Measurements from ENCODE around the gene PIGQ. TPM values are rescaled to one million over a fixed set of nuclear protein-coding genes. Genes with fewer than 3 reads are reported as not detected.

Gene PIGQ
- polyA plus RNA-seq, 2 donors = 22.8 to 40.1 TPM

GRCh38 chr16:627454-628239 is 57.9 kb downstream of the PIGQ start:
- peaks cover 10 to 11% of the 10 kb centered on the region in 2 donors for H3K4me1 ChIP-seq (ENCODE audit: control insufficient read depth in 2 of 2, insufficient read depth in 2 of 2, low read length in 1 of 2)
- no peaks in the 10 kb centered on the region for H3K9me3 ChIP-seq (ENCODE audit: control insufficient read depth in 2 of 2, insufficient read depth in 1 of 2, low read depth in 1 of 2, low read length in 1 of 2)
- no peak overlapping the region for H3K27ac ChIP-seq (ENCODE audit: low read depth in 2 of 2, low read length in 1 of 2)
- no peaks in the 10 kb centered on the region for H3K27me3 ChIP-seq (ENCODE audit: control insufficient read depth in 1 of 2, insufficient read depth in 2 of 2, low read length in 2 of 2)
- no peak overlapping the region for H3K4me3 ChIP-seq (ENCODE audit: low read depth in 1 of 2, low read length in 2 of 2)
- WGBS, 2 donors = 82 to 88% methylated on average over 50 of the region's 50 CpGs
- peaks cover 0 to 35% of the 10 kb centered on the region in 2 donors for H3K36me3 ChIP-seq (ENCODE audit: control insufficient read depth in 2 of 2, insufficient read depth in 2 of 2, low read length in 1 of 2)

GRCh38 chr16:628321-629061 is 58.7 kb downstream of the PIGQ start:
- H3K27me3 ChIP-seq (ENCODE audit: control insufficient read depth in 1 of 2, insufficient read depth in 2 of 2, low read length in 2 of 2) = no peaks in the 10 kb centered on the region
- H3K9me3 ChIP-seq (ENCODE audit: control insufficient read depth in 2 of 2, insufficient read depth in 1 of 2, low read depth in 1 of 2, low read length in 1 of 2) = no peaks in the 10 kb centered on the region
- H3K4me1 ChIP-seq (ENCODE audit: control insufficient read depth in 2 of 2, insufficient read depth in 2 of 2, low read length in 1 of 2) = peaks cover 10 to 11% of the 10 kb centered on the region in 2 donors
- 90 to 91% methylated on average over 33 of the region's 33 CpGs for WGBS, 2 donors
- peaks cover 0 to 42% of the 10 kb centered on the region in 2 donors for H3K36me3 ChIP-seq (ENCODE audit: control insufficient read depth in 2 of 2, insufficient read depth in 2 of 2, low read length in 1 of 2)
- no peak overlapping the region for H3K4me3 ChIP-seq (ENCODE audit: low read depth in 1 of 2, low read length in 2 of 2)
- no peak overlapping the region for H3K27ac ChIP-seq (ENCODE audit: low read depth in 2 of 2, low read length in 1 of 2)

GRCh38 chr16:629185-629832 is 59.5 kb downstream of the PIGQ start:
- Histone ChIP-seq H3K4me1 (ENCODE audit: control insufficient read depth in 2 of 2, insufficient read depth in 2 of 2, low read length in 1 of 2) (peaks cover 10 to 11% of the 10 kb centered on the region in 2 donors), H3K36me3 (ENCODE audit: control insufficient read depth in 2 of 2, insufficient read depth in 2 of 2, low read length in 1 of 2) (peaks cover 0 to 50% of the 10 kb centered on the region in 2 donors), H3K4me3 (ENCODE audit: low read depth in 1 of 2, low read length in 2 of 2) (no peak overlapping the region), H3K27me3 (ENCODE audit: control insufficient read depth in 1 of 2, insufficient read depth in 2 of 2, low read length in 2 of 2) (no peaks in the 10 kb centered on the region), H3K27ac (ENCODE audit: low read depth in 2 of 2, low read length in 1 of 2) (no peak overlapping the region), H3K9me3 (ENCODE audit: control insufficient read depth in 2 of 2, insufficient read depth in 1 of 2, low read depth in 1 of 2, low read length in 1 of 2) (no peaks in the 10 kb centered on the region)
- 71 to 73% methylated on average over 28 to 29 of the region's 29 CpGs for WGBS, 2 donors

- no peak overlapping the region for H3K4me3 ChIP-seq (ENCODE audit: low read depth in 1 of 2, low read length in 2 of 2)
- H3K27ac ChIP-seq (ENCODE audit: low read depth in 2 of 2, low read length in 1 of 2) = no peak overlapping the region
- 39 to 51% methylated on average over 11 of the region's 11 CpGs for WGBS, 2 donors
- H3K9me3 ChIP-seq (ENCODE audit: control insufficient read depth in 2 of 2, insufficient read depth in 1 of 2, low read depth in 1 of 2, low read length in 1 of 2) = no peaks in the 10 kb centered on the region
- peaks cover 10 to 13% of the 10 kb centered on the region in 2 donors for H3K4me1 ChIP-seq (ENCODE audit: control insufficient read depth in 2 of 2, insufficient read depth in 2 of 2, low read length in 1 of 2)
- H3K36me3 ChIP-seq (ENCODE audit: control insufficient read depth in 2 of 2, insufficient read depth in 2 of 2, low read length in 1 of 2) = peaks cover 0 to 50% of the 10 kb centered on the region in 2 donors
- no peaks in the 10 kb centered on the region for H3K27me3 ChIP-seq (ENCODE audit: control insufficient read depth in 1 of 2, insufficient read depth in 2 of 2, low read length in 2 of 2)
These were observed 60.1 kb downstream of the PIGQ start for GRCh38 chr16:629833-630248.

GRCh38 chr16:630249-630814 is 60.6 kb downstream of the PIGQ start:
- H3K4me1 ChIP-seq (ENCODE audit: control insufficient read depth in 2 of 2, insufficient read depth in 2 of 2, low read length in 1 of 2) = peaks cover 10 to 18% of the 10 kb centered on the region in 2 donors
- H3K27ac ChIP-seq (ENCODE audit: low read depth in 2 of 2, low read length in 1 of 2) = no peak overlapping the region
- no peaks in the 10 kb centered on the region for H3K27me3 ChIP-seq (ENCODE audit: control insufficient read depth in 1 of 2, insufficient read depth in 2 of 2, low read length in 2 of 2)
- WGBS, 2 donors = 42 to 48% methylated on average over 29 of the region's 29 CpGs
- H3K36me3 ChIP-seq (ENCODE audit: control insufficient read depth in 2 of 2, insufficient read depth in 2 of 2, low read length in 1 of 2) = peaks cover 0 to 49% of the 10 kb centered on the region in 2 donors
- no peak overlapping the region for H3K4me3 ChIP-seq (ENCODE audit: low read depth in 1 of 2, low read length in 2 of 2)
- H3K9me3 ChIP-seq (ENCODE audit: control insufficient read depth in 2 of 2, insufficient read depth in 1 of 2, low read depth in 1 of 2, low read length in 1 of 2) = no peaks in the 10 kb centered on the region

- Histone ChIP-seq H3K4me3 (ENCODE audit: low read depth in 1 of 2, low read length in 2 of 2) (no peak within 1 kb of the TSS), H3K36me3 (ENCODE audit: control insufficient read depth in 2 of 2, insufficient read depth in 2 of 2, low read length in 1 of 2) (peaks cover 0 to 43% of the 10 kb centered on the region in 2 donors), H3K27ac (ENCODE audit: low read depth in 2 of 2, low read length in 1 of 2) (no peak within 1 kb of the TSS), H3K9me3 (ENCODE audit: control insufficient read depth in 2 of 2, insufficient read depth in 1 of 2, low read depth in 1 of 2, low read length in 1 of 2) (no peaks in the 10 kb centered on the region), H3K4me1 (ENCODE audit: control insufficient read depth in 2 of 2, insufficient read depth in 2 of 2, low read length in 1 of 2) (peaks cover 10 to 22% of the 10 kb centered on the region in 2 donors), H3K27me3 (ENCODE audit: control insufficient read depth in 1 of 2, insufficient read depth in 2 of 2, low read length in 2 of 2) (no peaks in the 10 kb centered on the region)
- 4 to 5% methylated on average over 22 to 23 of the region's 23 CpGs for WGBS, 2 donors
These were observed 61.1 kb downstream of the PIGQ start, which contains the start of gene WFIKKN1 for GRCh38 chr16:630815-631405. Gene WFIKKN1, plus strand, starts transcription at chr16:630985. Its CDS starts 269 bp downstream, at chr16:631254.

- H3K4me3 ChIP-seq (ENCODE audit: low read depth in 1 of 2, low read length in 2 of 2) = no peak overlapping the region
- H3K27me3 ChIP-seq (ENCODE audit: control insufficient read depth in 1 of 2, insufficient read depth in 2 of 2, low read length in 2 of 2) = no peaks in the 10 kb centered on the region
- H3K36me3 ChIP-seq (ENCODE audit: control insufficient read depth in 2 of 2, insufficient read depth in 2 of 2, low read length in 1 of 2) = peaks cover 0 to 37% of the 10 kb centered on the region in 2 donors
- no peaks in the 10 kb centered on the region for H3K9me3 ChIP-seq (ENCODE audit: control insufficient read depth in 2 of 2, insufficient read depth in 1 of 2, low read depth in 1 of 2, low read length in 1 of 2)
- H3K27ac ChIP-seq (ENCODE audit: low read depth in 2 of 2, low read length in 1 of 2) = no peak overlapping the region
- H3K4me1 ChIP-seq (ENCODE audit: control insufficient read depth in 2 of 2, insufficient read depth in 2 of 2, low read length in 1 of 2) = peaks cover 10 to 22% of the 10 kb centered on the region in 2 donors
- 53 to 57% methylated on average over 9 of the region's 9 CpGs for WGBS, 2 donors
These were observed 62.1 kb downstream of the PIGQ start for GRCh38 chr16:631808-632358.

- H3K36me3 ChIP-seq (ENCODE audit: control insufficient read depth in 2 of 2, insufficient read depth in 2 of 2, low read length in 1 of 2) = peaks cover 0 to 29% of the 10 kb centered on the region in 2 donors
- no peak overlapping the region for H3K4me3 ChIP-seq (ENCODE audit: low read depth in 1 of 2, low read length in 2 of 2)
- WGBS, 2 donors = 93 to 94% methylated on average over 65 to 67 of the region's 67 CpGs
- no peaks in the 10 kb centered on the region for H3K27me3 ChIP-seq (ENCODE audit: control insufficient read depth in 1 of 2, insufficient read depth in 2 of 2, low read length in 2 of 2)
- no peak overlapping the region for H3K27ac ChIP-seq (ENCODE audit: low read depth in 2 of 2, low read length in 1 of 2)
- peaks cover 10 to 25% of the 10 kb centered on the region in 2 donors for H3K4me1 ChIP-seq (ENCODE audit: control insufficient read depth in 2 of 2, insufficient read depth in 2 of 2, low read length in 1 of 2)
- no peaks in the 10 kb centered on the region for H3K9me3 ChIP-seq (ENCODE audit: control insufficient read depth in 2 of 2, insufficient read depth in 1 of 2, low read depth in 1 of 2, low read length in 1 of 2)
These were observed 62.9 kb downstream of the PIGQ start for GRCh38 chr16:632486-633335.
